GM21381 (cell line): ENCODE measurements around the gene OSBPL5.

Experiments used
- ATAC-seq: cut with Tn5 transposase; IDR thresholded peaks from one replicate; pipeline ENCODE4 v1.9.1; 2021; ENCODE audit warnings: mild to moderate bottlenecking, moderate library complexity; ENCODE audit not compliant: unreplicated experiment

OSBPL5 gene

GRCh38 chr11:3150726-3151125 is 14.4 kb downstream of the OSBPL5 start:
- no peak for ATAC-seq

GRCh38 chr11:3149852-3150188 is 15.3 kb downstream of the OSBPL5 start:
- no peak for ATAC-seq

- ATAC-seq, result no peak
Measured at GRCh38 chr11:3148990-3149851, 15.9 kb downstream of the OSBPL5 start.

- ATAC-seq, result no peak
Measured at GRCh38 chr11:3148255-3148989, 16.7 kb downstream of the OSBPL5 start.

- no peak for ATAC-seq
Measured at GRCh38 chr11:3147626-3148025, 17.5 kb downstream of the OSBPL5 start.

- ATAC-seq, result no peak
Measured at GRCh38 chr11:3147257-3147619, 17.9 kb downstream of the OSBPL5 start.

- no peak for ATAC-seq
Measured at GRCh38 chr11:3146612-3147256, 18.4 kb downstream of the OSBPL5 start.

GRCh38 chr11:3145206-3145520 is 19.9 kb downstream of the OSBPL5 start:
- no peak for ATAC-seq

- no peak for ATAC-seq
Measured at GRCh38 chr11:3144296-3145205, 20.6 kb downstream of the OSBPL5 start.

GRCh38 chr11:3143136-3143880 is 21.8 kb downstream of the OSBPL5 start:
- no peak for ATAC-seq

GRCh38 chr11:3140291-3140603 is 24.9 kb downstream of the OSBPL5 start:
- no peak for ATAC-seq

- ATAC-seq, result no peak
Measured at GRCh38 chr11:3139481-3140290, 25.4 kb downstream of the OSBPL5 start.

- no peak for ATAC-seq
Measured at GRCh38 chr11:3139086-3139440, 26.0 kb downstream of the OSBPL5 start.

GRCh38 chr11:3138178-3139085 is 26.7 kb downstream of the OSBPL5 start:
- ATAC-seq, result no peak

- no peak for ATAC-seq
Measured at GRCh38 chr11:3137486-3138177, 27.5 kb downstream of the OSBPL5 start.

GRCh38 chr11:3136546-3137455 is 28.3 kb downstream of the OSBPL5 start:
- no peak for ATAC-seq
